Right ventricle myocardium superior (tissue), 1 donor: ENCODE data around the gene LRBA. TPM values are rescaled to one million over a fixed set of nuclear protein-coding genes. Genes with fewer than 3 reads are reported as not detected.

Experiments used
- ATAC-seq: fragments of 200-7000 bp; cut with Tn5 transposase; one replicate; pipeline ENCODE4 v1.9.1; 2020; ENCODE audit warnings: mild to moderate bottlenecking; ENCODE audit not compliant: poor library complexity
- DNase-seq: peaks from one replicate; pipeline ENCODE4 v3.0.0-alpha.2; 2020
- intact Hi-C: fragments of 100-400 bp; cut with DNase I; formaldehyde crosslinking; loops from one replicate; pipeline ENCODE4 v1.11.2; 2022
- total RNA-seq: library from RNA; stranded (reverse); fragmentation: NEBNext Ultra II Directional; extraction: Animal tissue kit (Norgen Biotek cat#: 25700); gene quantifications from one replicate; pipeline ENCODE4 v1.2.1, GENCODE V29; 2021
- donor health status: DM: no; HTN: yes; CAD: no; lungs with severe emphysema.

LRBA gene
- total RNA-seq, 1 donor from 2014 or later: 17.9 TPM

DNA sequence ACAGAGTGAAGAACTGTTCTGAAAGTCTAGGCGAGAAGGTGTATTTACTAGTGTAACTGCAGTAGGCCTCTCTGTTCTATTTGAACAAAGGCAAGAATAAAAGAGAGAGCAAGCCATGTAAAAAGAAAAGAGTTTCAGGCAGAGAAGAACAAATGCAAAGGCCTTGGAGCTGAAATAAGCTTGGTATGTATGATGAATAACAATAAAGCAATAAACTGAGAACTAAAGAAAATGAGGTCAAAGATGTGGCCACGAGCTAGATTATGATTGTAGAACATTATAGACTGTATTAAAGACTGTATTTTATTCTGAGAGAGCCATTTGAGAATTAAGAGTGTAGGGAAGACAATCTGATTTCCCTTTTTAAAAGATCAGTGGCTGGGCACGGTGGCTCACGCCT, 160.5 kb downstream of the LRBA start:
- intact Hi-C loops: no loop called here
- no peak for ATAC-seq
- no peak for DNase-seq

DNA sequence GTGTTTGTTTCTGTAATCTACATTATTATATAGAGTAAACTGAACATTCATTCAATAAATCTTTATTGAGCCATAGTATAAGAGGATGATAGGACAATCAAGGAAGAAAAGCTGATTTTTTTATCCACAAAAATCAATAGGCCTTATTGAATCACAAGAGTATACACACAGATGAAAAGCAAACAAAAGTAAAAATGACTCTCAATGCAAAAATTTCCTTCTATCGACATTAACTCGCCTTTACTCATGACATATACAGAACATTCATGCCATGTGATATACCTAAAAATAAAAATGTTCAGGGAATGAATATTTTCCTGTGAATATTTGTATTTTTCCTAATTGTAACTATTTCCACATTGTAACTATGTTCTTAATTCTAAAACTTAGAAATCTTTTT, 161.2 kb downstream of the LRBA start:
- ATAC-seq (no peak), DNase-seq (no peak)
- intact Hi-C loops: no loop called here

DNA sequence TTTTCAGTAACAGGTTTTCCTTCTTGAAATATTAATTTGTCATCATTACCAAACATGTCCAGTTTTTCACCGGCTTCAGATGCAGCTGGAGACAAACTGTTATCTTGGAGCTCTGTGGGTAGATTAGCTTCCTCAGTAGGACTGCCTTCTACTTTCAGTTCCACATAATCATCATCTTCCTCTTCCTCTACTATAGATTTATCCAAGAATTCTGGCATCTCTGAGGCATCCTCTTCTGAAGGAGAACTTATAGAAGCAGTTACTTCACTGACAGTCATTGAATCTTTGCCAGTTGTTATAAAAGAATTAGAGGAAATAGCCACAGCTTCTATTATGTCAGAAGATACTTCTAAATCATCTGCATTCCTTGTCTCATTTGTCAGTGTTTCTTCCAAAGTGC, 162.9 kb downstream of the LRBA start:
- ATAC-seq (peak; percentile 38), DNase-seq (no peak)
- intact Hi-C loops: no loop called here

DNA sequence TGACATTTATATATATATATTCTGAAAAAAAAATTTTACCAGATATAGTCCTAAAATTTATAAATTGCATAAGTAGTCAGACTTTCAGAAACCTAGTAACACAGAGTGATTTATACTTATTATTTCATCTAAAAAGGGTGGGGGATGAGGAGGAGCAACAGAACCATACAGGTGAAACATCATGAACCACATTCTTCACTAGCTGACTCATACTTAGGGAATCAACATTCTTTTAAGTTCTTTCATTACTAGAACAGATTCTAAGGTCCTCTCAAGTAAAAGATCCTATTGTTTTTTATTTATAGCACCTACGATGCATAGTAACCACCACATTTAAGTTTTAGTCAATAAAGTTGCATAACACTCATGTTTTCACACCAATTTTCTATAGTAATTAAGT, 166.1 kb downstream of the LRBA start:
- no peak for DNase-seq
- no peak for ATAC-seq
- intact Hi-C loops: no loop called here

DNA sequence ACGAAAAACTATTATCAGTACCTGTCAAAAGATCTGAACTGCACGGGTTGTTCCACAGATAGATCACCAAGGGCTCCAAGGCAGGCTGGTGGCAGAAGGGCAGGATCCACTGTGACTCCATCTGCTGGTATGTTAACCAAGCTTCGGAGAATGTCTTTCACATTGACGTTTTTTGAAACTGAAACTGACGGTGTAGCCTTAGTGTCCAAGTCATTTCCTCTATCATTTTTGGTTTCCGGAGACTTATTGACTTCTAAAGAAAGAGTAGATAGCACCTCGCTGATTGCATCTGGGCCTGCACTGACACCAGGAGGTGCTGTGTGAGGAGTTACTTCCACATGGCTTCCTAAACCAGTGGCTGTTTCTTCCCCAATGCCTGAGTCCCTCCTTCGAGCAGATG, 186.9 kb downstream of the LRBA start:
- intact Hi-C loops: no loop called here
- no peak for DNase-seq
- ATAC-seq: no peak

DNA sequence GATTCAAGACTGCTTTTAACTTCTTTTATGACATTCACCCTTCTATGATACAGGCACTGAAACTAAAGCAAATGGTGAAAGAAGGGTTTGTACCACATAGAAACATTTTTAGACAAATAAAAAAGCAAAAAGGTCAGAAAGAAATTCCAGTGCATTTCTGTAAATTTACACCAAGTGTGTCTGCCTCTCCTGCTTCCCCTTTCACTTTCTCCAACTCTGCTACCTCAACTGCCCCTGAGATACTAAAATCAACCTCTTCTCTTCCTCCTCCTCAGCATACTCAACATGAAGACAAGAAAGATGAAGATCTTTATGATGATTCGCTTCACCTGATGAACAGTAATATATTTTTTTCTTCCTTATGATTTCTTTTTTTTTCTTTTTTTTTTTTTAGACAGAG, 187.9 kb downstream of the LRBA start:
- intact Hi-C loops: no loop called here
- DNase-seq (no peak), ATAC-seq (no peak)

DNA sequence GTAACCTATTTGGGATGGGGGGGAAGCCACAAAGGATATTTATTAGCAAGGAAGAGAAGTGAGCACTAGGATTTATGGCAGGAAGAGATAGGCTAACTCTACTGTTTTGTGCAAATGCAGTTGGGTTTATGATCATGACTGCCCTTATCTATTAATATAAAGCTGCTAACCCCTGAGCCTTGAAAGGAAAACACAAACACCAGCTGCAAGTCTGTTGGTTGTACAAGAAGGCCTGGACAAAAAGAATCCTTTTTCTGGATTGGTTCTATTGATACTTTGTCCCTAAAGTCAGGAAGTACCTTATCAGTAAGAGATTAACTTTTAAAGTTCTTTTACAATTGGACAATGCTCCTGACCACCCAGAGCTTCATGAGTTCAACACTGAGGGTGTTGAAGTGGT, 188.8 kb downstream of the LRBA start:
- intact Hi-C loops: no loop called here
- ATAC-seq (no peak), DNase-seq (no peak)

DNA sequence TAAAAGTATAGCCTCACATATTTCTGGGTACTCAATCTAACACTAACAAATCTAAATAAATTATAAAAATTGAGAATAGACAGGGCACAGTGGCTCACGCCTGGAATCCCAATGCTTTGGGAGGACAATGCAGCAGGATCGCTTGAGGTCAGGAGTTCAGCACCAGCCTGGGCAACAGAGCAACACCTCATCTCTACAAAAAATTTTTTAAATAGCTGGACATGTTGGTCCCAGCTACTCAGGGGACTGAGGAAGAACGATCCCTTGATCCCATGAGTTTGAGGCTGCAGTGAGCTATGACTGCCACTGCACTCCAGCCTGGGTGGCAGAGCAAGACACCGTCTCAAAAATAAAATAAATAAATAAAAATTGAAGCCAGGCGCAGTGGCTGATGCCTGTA, 192.7 kb downstream of the LRBA start:
- no peak for DNase-seq

DNA sequence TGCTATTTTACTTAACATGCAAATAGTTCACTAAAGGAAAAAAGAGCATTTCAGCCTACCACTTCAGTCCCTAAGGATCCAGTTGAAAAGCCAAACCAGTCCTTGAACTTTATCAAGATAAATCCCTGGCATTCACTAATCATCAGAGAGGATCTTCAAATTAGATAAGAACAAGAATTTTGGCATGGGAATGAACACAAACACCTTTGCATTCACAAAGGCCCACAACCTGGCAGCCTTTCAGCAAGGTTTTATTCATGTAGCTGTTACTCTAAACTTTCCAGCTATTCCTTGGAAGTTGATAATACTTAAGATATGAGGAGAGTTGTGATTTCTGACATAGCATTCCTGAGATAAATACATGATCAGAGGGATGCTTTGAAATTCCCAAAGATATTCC, 193.4 kb downstream of the LRBA start:
- intact Hi-C loops: no loop called here
- DNase-seq: no peak
- ATAC-seq: no peak

More for the DNA sequence above, 192.7 kb downstream of the LRBA start:
- intact Hi-C loops: no loop called here
- ATAC-seq: no peak

DNA sequence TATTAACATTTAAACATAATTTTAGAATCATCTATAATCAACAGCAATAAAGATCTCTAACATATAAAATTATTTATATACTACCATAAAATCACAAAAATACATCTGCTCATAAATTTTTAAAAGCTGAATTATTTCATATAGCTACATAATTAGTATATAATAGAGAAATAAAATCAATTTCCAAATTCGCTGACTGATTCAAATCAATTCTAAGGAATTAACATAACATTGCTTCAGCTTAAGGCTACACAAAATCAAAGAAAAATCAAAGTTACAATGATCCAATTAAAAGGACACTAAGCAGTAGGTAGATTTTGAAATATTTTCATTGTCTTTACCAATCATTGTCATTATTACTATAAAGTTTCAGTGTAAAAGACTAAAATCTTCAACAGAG, 194.7 kb downstream of the LRBA start:
- DNase-seq (no peak), ATAC-seq (no peak)
- intact Hi-C loops: no loop called here

DNA sequence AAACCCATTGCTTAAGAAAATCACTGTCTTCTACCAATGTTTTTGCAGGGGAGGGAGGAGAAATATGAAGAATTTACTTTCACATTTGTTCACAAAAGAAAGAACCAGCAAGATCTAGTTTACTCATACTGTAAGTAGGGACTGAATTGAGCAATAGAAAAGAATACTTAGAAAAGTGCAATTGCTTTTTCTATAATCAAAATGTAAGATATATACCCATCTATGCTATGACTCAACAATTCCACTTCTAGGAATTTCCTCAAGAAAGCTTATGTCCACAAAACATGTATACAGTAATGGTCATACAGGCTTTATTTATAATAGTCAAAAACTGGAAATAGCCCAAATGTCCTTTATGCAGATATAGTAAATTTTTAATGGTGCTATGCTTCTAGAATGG, 196.4 kb downstream of the LRBA start:
- DNase-seq (no peak), ATAC-seq (no peak)
- intact Hi-C loops: no loop called here

DNA sequence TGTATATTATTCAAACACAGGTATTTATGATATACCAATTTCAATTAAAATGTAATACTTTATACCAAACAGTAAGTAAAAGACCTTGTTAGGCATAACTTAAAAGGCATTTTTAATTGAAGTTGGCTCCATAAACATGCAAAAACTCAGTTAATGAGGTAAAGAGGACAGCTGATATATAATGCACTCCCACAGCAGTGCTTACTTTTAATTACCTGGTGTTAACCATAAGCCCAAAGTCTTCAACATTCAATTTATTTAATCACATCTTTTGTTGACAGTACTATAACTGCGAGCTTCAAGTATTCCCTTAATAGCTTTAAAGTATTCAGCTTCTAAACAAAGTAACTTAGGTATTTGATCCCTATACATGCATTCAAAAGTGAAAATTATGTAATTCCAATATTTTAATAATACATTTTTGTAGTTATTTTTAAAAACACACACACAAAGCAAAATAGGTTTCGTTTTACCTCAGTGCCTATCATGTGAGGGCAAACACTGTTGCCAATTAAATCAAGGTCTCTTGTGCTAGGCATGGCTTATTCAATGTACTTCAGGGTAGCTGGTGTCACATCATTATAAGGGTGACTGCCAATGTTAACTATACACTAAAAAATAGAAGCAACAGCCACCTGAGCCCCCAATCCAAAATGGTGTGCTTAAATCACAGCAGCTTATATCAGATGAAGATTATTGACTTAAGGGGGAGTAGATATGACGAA, 197.1 kb downstream of the LRBA start:
- DNase-seq: no peak
- ATAC-seq: no peak
- intact Hi-C loops: no loop called here

DNA sequence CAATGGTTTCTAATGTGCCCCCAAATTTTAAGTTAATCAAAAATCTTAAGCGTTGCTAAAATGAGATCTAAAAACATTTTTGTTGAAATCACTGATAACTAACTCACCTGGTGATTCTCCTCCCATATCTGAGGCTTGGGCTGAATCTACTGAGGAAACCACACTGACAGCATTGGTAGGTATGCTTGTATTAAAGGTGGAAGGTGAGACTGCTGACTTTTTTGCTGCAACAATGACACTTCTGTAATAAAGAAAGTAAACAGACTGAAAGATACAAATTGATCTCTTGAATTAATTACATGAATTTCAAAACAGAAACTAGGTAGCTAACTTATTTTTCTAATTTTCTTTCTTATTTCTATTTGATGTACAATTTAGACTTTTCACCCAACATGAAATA, 198.1 kb downstream of the LRBA start:
- ATAC-seq (no peak), DNase-seq (no peak)
- intact Hi-C loops: no loop called here

DNA sequence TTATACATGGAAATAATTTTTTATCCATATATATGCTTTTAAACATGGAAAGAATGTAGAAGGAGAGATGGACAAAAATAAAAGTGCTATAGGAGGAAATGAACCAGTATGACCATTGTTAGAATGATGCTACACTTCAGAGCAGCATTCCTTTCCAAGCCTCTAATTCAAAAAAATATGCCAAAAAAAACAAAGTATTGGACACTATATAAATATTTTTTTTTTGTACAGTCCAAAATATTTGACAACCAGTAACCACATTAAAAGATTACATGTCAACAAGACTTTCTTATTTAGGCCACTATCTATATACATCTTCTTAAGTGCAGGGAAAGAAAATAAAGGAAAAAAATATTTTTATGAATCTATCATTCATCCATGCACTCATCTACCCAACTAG, 198.6 kb downstream of the LRBA start:
- intact Hi-C loops: no loop called here
- DNase-seq (no peak), ATAC-seq (no peak)

DNA sequence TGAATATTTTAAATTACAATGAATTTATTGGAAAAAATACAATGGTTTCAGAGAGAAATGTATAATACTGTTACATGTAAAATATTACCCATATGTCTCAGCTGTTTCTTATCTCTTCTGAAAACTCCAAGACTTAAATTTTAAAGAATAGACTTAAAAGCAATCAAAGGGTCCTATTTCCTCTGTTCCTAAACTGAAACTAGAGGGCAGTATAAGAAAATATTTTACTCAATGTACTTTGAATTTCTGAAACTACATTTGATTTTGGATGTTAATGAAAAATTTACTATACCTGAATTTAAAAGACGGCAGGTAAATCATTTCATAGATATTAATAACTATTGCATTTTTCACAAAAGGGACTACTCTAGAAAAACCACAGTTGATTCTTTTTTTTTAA, 200.2 kb downstream of the LRBA start:
- no peak for DNase-seq
- no peak for ATAC-seq

DNA sequence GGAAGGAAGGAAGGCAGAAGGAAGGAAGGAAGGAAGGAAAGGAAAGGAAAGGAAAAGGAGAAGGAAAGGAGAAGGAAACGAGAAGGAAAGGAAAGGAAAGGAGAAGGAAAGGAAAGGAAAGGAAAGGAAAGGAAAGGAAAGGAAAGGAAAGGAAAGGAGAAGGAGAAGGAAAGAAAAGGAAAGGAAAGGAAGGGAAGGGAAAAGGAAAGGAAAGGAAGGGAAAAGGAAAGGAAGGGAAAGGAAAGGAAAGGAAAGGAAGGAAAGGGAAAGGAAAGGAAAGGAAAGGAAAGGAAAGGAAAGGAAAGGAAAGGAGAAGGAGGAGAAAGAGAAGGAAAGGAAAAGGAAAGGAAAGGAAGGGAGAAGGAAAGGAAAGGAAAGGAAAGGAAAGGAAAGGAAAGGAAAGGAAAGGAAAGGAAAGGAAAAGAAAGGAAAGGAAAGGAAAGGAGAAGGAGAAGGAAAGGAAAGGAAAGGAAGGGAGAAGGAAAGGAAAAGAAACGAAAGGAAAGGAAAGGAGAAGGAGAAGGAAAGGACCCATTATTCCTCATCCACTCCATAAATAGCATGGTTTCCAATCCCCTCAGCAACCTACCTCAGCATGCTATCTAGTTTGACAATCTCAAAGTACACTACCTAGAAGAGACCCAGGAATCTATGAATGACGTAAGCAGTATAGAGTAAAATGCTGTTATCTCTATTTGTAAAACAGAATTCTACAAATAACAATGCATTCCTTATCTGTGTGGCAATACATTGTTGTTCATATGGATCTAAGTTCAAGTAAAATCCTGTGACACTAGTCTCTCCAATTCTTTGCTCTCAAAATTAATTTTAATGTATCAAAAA, 209.7 kb downstream of the LRBA start:
- DNase-seq: no peak
- ATAC-seq: no peak
- intact Hi-C loops: no loop called here

More for the DNA sequence above, 200.2 kb downstream of the LRBA start:
- intact Hi-C loops: no loop called here

DNA sequence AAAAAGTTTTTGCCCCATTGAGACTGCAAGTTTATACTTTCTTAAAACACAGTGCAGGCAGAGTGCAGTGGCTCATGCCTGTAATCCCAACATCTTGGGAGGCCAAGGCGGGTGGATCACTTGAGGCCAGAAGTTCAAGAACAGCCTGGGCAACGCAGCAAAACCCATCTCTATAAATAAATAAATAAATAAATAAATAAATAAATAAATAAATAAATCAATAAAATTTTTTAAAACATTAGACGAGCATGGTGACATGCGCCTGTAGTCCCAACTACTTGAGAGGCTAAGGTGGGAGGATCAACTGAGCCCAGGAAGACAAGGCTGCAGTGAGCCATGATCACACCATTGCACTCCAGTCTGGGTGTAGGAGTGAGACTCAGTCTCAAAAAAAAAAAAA, 213.3 kb downstream of the LRBA start:
- intact Hi-C loops: no loop called here
- ATAC-seq (no peak), DNase-seq (no peak)

DNA sequence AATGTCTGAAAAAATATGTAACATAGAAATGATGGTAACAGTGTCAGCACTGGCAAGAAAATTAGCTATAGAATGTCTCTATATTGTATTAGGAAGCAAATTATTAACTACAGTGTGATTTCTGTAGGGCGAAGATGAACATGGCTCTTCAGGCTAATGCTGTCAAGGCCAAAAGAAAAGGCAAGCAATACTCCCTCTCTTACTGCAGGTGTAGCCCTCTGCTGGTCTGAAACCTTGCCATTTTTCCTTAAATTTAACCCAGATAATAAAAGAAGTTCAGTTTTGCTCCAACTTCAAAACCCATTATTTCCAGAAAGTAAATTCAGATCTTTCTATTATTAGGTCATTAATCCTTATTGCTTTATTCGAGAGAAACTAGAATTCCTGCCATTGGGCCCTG, 215.9 kb downstream of the LRBA start:
- no peak for ATAC-seq
- intact Hi-C loops: no loop called here
- no peak for DNase-seq

DNA sequence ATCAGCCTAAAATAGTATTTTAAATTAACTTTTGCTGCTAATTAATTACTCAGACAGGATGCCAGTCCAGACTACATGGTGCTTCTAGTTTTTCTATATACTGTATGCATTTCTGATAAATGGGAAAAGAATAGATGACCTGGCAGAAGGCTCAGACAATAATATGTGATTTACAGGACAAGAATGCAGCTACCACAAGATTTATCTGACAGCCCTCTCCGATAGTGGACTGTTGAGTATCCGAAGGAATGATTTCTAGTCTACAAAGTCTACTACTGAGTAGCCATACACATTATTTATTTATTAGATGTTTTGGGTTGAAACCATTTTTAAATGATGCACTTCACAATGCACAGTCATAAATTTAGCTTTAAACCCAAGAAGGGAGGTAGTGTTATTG, 220.4 kb downstream of the LRBA start:
- no peak for DNase-seq
- intact Hi-C loops: no loop called here
- no peak for ATAC-seq

DNA sequence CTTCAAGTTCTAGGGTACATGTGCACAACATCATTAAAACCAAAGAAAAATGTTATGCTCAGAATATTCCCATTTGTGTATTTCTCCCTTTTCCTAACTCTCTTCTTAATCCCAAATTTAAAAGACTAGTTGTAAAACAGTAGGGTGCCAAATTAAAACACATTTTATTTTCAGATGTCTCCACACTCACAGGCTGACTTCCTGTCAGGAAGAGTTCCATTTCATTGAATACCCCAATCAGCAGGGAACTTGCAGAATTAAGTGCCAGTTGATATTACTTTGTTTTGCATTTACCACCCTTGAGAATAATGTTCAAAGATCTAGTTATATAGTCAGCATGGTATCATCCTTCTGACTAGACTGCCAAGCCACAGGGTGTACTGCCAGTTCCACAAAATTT, 225.2 kb downstream of the LRBA start:
- DNase-seq: no peak
- ATAC-seq: no peak
- intact Hi-C loops: no loop called here
